HS-27A (cell line): ENCODE measurements around the gene MAPK9.
A peak's percentile ranks its signal among the peaks of the same experiment; 100 is the strongest.

Source experiments
- DNase-seq: peaks from one replicate; pipeline ENCODE4 v3.0.0-alpha.2; 2012; ENCODE audit warnings: low read depth, missing footprints

Gene MAPK9

GRCh38 chr5:180205916-180206315 is 86.0 kb downstream of the MAPK9 start:
- DNase-seq = no peak

- no peak for DNase-seq
Measured at GRCh38 chr5:180204276-180204819, 87.5 kb downstream of the MAPK9 start.

GRCh38 chr5:180202939-180203573 is 88.8 kb downstream of the MAPK9 start:
- DNase-seq = no peak

- peak; percentile 2 for DNase-seq
Measured at GRCh38 chr5:180201051-180201987, 90.6 kb downstream of the MAPK9 start.

GRCh38 chr5:180199390-180199789 is 92.5 kb downstream of the MAPK9 start:
- DNase-seq = no peak

- no peak for DNase-seq
Measured at GRCh38 chr5:180198208-180198607, 93.7 kb downstream of the MAPK9 start.

GRCh38 chr5:180197016-180197702 is 94.7 kb downstream of the MAPK9 start:
- DNase-seq = no peak

GRCh38 chr5:180194410-180195345 is 97.2 kb downstream of the MAPK9 start:
- DNase-seq = no peak

- DNase-seq = no peak
Measured at GRCh38 chr5:180193749-180194375, 98.0 kb downstream of the MAPK9 start.

GRCh38 chr5:180191716-180192115 is 100.2 kb downstream of the MAPK9 start:
- DNase-seq = no peak

- no peak for DNase-seq
Measured at GRCh38 chr5:180187767-180188166, 104.1 kb downstream of the MAPK9 start.
